ENCODE data around the gene MED14. TPM values are rescaled to one million over a fixed set of nuclear protein-coding genes. Genes with fewer than 3 reads are reported as not detected.
A peak's percentile ranks its signal among the peaks of the same experiment; 100 is the strongest.

Gene MED14
- total RNA-seq, 1 donor = 29.4 TPM

DNA sequence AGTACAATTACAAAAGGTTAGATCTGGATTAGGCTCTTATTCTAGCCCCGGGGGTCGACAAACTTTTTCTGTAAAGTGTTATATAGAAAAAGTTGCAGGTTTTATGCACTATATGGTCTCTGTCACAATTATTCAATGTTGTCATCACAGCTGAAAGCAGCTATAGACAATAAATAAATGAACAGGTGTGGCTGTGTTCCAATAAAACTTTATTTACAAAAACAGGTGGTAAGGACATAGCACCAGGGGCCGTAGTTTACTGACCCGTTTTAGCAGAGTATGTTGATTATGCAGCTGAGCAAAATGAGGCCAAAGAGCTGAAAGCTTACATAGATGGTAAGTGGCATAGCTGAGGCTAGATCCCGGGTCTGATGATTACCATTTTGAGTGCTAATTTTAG is 75.0 kb downstream of the MED14 start:
- H3K4me3 ChIP-seq (ENCODE audit: low read depth, low read length) = no peak overlapping the region
- no peak for DNase-seq (ENCODE audit: low read depth)
- TF ChIP-seq, protein P1, sequence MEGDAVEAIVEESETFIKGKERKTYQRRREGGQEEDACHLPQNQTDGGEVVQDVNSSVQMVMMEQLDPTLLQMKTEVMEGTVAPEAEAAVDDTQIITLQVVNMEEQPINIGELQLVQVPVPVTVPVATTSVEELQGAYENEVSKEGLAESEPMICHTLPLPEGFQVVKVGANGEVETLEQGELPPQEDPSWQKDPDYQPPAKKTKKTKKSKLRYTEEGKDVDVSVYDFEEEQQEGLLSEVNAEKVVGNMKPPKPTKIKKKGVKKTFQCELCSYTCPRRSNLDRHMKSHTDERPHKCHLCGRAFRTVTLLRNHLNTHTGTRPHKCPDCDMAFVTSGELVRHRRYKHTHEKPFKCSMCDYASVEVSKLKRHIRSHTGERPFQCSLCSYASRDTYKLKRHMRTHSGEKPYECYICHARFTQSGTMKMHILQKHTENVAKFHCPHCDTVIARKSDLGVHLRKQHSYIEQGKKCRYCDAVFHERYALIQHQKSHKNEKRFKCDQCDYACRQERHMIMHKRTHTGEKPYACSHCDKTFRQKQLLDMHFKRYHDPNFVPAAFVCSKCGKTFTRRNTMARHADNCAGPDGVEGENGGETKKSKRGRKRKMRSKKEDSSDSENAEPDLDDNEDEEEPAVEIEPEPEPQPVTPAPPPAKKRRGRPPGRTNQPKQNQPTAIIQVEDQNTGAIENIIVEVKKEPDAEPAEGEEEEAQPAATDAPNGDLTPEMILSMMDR (IDR thresholded peaks at IDR 0.05; ENCODE audit: insufficient read depth, low read depth, low read length) = no peak

DNA sequence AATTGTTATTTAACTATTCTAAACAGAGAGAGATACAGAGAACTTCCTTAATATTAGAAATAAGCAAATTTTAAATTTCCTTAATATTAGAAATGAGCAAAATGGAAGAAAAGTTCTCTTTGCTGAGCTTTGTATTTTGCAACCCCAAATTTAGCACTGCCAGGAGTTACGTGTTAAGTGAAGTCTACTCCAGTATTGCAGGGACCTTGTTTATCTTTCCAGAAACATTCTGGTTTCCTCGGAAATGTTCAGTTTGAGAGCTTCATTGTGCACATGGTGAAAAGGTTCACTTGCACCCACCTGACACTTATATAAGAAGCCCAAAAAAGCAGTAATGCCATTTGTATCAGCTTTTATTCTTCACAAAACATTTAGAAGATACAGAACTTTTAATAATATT is 81.8 kb downstream of the MED14 start:
- H3K4me3 ChIP-seq (ENCODE audit: low read depth, low read length) = no peak overlapping the region
- no peak for DNase-seq (ENCODE audit: low read depth)
- TF ChIP-seq, protein P1 (IDR thresholded peaks at IDR 0.05; ENCODE audit: insufficient read depth, low read depth, low read length) = no peak

DNA sequence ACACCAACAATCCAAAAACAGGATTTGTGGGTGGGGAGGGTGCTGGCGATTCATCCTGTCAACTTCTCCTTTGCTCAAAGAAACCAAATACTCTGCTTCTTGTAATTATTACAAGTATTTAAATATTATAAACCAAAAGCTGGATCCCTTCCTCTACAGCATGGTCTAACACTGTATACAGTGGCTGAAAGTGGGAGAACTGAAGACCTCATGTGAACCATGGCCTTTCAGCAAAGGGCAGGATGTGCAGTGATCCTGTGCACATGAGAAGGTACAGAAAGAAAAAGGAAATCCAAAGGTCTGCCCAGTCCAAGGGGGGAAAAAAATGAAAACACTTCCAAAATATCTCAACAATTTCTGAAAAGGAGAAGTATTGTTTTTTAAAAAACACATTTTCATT is 82.7 kb downstream of the MED14 start:
- H3K4me3 ChIP-seq (ENCODE audit: low read depth, low read length) = no peak overlapping the region
- no peak for DNase-seq (ENCODE audit: low read depth)

DNA sequence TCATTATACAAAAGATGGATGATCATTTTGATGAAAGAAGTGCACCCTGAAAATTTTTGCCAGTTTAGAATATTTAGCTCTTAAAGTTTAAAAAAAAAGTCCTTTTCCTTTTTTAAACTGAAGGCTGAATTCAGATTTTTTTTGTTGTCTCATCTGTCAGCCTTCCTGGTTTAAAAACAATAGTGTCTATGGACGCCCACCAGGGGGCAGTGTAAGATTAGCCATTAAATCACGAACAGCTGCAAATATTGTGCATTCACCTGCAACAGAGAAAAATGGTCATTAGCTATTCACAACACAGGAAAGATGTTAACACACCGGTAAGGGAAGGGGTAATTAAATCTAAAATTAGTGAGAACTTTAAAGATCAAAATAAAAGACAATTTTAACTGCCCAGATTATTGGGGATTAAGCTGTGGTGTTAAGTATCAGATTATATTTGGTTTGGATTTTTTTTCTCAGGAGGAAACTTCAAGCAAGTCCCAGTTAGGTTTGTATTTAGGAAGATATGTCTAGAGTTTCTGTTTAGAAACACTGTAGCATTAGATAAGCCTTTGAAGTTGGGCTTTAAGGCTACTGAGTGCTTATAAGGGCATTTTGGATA is 83.6 kb downstream of the MED14 start:
- TF ChIP-seq, protein P1 (IDR thresholded peaks at IDR 0.05; ENCODE audit: insufficient read depth, low read depth, low read length) = peak; percentile 65
- peak; percentile 70 for DNase-seq (ENCODE audit: low read depth)
- H3K4me3 ChIP-seq (ENCODE audit: low read depth, low read length) = no peak overlapping the region

More for the DNA sequence above, 82.7 kb downstream of the MED14 start:
- TF ChIP-seq, protein P1 (IDR thresholded peaks at IDR 0.05; ENCODE audit: insufficient read depth, low read depth, low read length) = no peak

DNA sequence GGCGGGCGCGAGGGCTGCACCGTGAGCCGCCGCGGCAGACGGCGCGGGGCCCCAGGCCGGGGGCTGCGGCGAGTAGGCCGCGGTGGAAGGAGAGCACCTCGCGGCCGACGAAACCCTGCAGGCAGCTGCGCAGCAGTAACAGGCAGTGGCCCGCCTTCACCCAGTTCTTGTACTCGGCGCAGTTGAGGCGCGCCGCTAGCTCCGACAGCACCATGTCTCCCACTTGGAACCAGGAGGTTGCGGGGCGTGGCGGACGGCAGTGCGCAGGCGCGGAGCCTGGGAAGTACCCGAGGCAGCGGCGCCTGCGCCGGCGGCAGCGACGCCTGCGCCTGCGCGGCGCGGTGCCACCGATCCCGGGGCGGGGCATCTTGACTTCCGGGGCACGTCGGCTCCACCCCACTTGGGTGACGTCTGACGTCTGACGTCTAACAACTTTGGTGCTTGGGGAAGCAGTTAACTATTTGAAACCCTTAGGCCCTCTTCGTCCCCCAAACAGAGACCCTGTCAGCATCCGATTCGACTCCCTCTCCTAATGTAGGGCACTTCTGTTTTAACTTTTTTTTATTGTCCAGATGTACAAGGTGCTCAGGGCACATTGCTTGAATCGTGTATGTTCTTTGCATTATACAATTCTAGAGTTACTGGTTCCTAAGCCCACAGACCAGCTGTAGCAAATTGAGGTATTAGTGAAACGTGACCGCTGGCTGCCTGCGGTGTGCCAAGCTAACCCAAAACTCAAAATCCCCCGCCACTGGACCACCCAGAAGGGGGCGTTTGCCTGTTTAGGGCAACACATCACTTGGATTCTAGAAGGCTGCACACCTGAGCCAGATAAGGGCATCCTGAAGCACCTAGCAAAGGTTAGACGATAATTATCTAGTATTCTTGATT is 87.8 kb downstream of the MED14 start, which contains the start of gene CXorf38:
Gene CXorf38 (minus strand): TSS at position 255 of the 891 bp plus-strand sequence. CDS start 41 bp downstream, at position 214.
- DNase-seq (ENCODE audit: low read depth) = peak; percentile 88
- peak within 1 kb of the TSS; percentile 64 for H3K4me3 ChIP-seq (ENCODE audit: low read depth, low read length)
- TF ChIP-seq, protein P1 (IDR thresholded peaks at IDR 0.05; ENCODE audit: insufficient read depth, low read depth, low read length) = no peak

DNA sequence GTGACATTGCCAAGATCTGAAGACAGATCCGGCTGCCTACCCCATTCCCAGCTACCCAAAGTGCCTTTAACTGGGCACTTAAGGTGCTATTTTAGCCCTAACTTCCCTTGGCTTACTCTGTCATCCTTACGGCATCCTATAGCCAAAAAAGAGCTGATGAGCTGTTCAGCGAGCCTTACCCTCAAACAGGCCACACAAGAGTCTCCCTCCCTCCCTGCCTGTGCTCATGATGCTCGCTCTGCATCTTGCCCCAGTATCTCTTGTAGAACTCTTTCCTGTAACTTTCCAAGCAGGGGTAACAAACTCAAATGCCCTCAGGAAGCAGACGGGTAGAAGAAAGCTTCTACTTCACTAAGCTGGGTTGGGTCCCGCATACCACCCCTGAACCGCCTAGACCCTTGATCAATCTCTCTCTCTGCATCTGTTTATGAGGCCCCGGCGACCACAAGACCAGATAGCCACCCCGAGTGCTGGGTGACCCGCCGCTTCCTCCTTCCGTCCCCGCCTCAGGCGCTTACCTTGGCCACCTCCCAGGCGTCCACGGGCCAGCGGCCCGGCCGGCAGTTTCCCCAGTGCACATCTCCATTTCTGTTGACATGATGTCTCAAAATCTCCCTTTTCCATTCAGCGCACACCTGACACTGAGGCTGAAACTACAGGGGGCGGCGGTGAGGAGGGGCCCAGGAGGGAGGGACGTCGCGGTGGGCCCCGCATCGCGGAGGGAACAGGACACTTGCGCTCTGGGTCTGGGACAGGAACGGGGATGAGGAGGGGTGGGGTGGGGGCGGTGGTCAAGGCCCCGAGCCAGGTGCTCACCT is 88.6 kb downstream of the MED14 start:
- TF ChIP-seq, protein P1 (IDR thresholded peaks at IDR 0.05; ENCODE audit: insufficient read depth, low read depth, low read length) = no peak
- H3K4me3 ChIP-seq (ENCODE audit: low read depth, low read length) = peak overlapping the region; percentile 64
- peak; percentile 43 for DNase-seq (ENCODE audit: low read depth)
